LNCAP (cell line): Measurements from ENCODE around the gene POU2F2.

Source experiments
- CTCF ChIP-seq: fragments of 450-650 bp; IDR thresholded peaks from 2 replicates; pipeline ENCODE4 v1.5.1; 2017; ENCODE audit warnings: mild to moderate bottlenecking

POU2F2 gene

GRCh38 chr19:42095814-42096230 lies 36.4 kb downstream of the POU2F2 start:
- TF ChIP-seq CTCF, result no peak

- no peak for TF ChIP-seq CTCF
Measured at GRCh38 chr19:42095142-42095813, 37.0 kb downstream of the POU2F2 start.

- no peak for TF ChIP-seq CTCF
Measured at GRCh38 chr19:42093926-42094325, 38.3 kb downstream of the POU2F2 start.

GRCh38 chr19:42093505-42093904 lies 38.7 kb downstream of the POU2F2 start:
- no peak for TF ChIP-seq CTCF

GRCh38 chr19:42092350-42092749 lies 39.9 kb downstream of the POU2F2 start:
- TF ChIP-seq CTCF, result peak; percentile 27; the same call in 1 of the 2 replicates

GRCh38 chr19:42091742-42092141 lies 40.5 kb downstream of the POU2F2 start:
- TF ChIP-seq CTCF, result no peak

GRCh38 chr19:42091300-42091699 lies 40.9 kb downstream of the POU2F2 start:
- no peak for TF ChIP-seq CTCF

- no peak for TF ChIP-seq CTCF
Measured at GRCh38 chr19:42090672-42091071, 41.6 kb downstream of the POU2F2 start.
